ENCODE results near the gene NAA25. TPM values are rescaled to one million over a fixed set of nuclear protein-coding genes. Genes with fewer than 3 reads are reported as not detected.

Gene NAA25
- total RNA-seq, 1 experiment from 2014 or later = 41.0 TPM

DNA sequence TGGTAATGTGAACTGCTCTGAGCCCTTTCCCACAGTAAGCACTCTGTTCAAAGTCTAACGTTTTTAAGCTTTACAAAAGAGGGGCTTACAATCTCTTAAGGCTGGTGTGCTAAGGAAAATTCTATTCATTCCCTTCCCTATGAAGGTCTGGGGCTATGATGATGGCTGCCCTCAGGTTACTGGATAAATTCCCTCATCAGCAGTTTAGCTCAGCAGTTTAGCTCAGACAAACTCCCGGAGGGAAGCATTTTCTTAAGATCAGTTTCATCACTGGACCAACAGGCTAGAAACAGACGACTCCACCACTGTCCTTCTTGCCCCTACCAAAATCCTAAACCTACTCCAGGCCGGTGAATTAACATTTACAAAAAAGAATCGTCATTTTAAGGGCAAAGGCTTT lies 76.3 kb downstream of the NAA25 start:
- H3K9me3 ChIP-seq = no peaks in the 10 kb centered on the region
- TF ChIP-seq, protein P1, sequence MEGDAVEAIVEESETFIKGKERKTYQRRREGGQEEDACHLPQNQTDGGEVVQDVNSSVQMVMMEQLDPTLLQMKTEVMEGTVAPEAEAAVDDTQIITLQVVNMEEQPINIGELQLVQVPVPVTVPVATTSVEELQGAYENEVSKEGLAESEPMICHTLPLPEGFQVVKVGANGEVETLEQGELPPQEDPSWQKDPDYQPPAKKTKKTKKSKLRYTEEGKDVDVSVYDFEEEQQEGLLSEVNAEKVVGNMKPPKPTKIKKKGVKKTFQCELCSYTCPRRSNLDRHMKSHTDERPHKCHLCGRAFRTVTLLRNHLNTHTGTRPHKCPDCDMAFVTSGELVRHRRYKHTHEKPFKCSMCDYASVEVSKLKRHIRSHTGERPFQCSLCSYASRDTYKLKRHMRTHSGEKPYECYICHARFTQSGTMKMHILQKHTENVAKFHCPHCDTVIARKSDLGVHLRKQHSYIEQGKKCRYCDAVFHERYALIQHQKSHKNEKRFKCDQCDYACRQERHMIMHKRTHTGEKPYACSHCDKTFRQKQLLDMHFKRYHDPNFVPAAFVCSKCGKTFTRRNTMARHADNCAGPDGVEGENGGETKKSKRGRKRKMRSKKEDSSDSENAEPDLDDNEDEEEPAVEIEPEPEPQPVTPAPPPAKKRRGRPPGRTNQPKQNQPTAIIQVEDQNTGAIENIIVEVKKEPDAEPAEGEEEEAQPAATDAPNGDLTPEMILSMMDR (IDR thresholded peaks at IDR 0.05; ENCODE audit: insufficient read depth in 1 of 2, low read depth in 1 of 2, low read length in 1 of 2, severe bottlenecking in 1 of 2, unreplicated experiment in 1 of 2) = no peak
- no peaks in the 10 kb centered on the region for H3K4me1 ChIP-seq
- H3K36me3 ChIP-seq (ENCODE audit: control insufficient read depth, insufficient read depth, low read length) = peaks cover 1% of the 10 kb centered on the region; the same call in 1 of the 2 replicates
- no TSS peak for BruUV-seq (replicated peaks)
- H3K4me1 Mint-ChIP-seq (ENCODE audit: low read depth, unreplicated experiment) = no peaks in the 10 kb centered on the region
- intact Hi-C loops (cut with micrococcal nuclease; ENCODE audit: unreplicated experiment) = no loop called here
- no peak overlapping the region for H3K4me3 ChIP-seq (ENCODE audit: low read depth, low read length)
- CTCF ChIA-PET = no interaction called here
- H3K36me3 Mint-ChIP-seq (ENCODE audit: insufficient read depth, unreplicated experiment) = peaks cover 81% of the 10 kb centered on the region
- no peak for DNase-seq
- H3K4me3 Mint-ChIP-seq (ENCODE audit: unreplicated experiment) = no peak overlapping the region
- H3K27me3 ChIP-seq (replicated peaks; ENCODE audit: control insufficient read depth, insufficient read depth, low read length) = no peaks in the 10 kb centered on the region
- no peak overlapping the region for H3K27ac Mint-ChIP-seq (ENCODE audit: unreplicated experiment)
- H3K9me3 Mint-ChIP-seq (ENCODE audit: unreplicated experiment) = no peaks in the 10 kb centered on the region
- H3K27me3 Mint-ChIP-seq (ENCODE audit: insufficient read depth, unreplicated experiment) = no peaks in the 10 kb centered on the region
- POLR2A ChIA-PET = no interaction called here

DNA sequence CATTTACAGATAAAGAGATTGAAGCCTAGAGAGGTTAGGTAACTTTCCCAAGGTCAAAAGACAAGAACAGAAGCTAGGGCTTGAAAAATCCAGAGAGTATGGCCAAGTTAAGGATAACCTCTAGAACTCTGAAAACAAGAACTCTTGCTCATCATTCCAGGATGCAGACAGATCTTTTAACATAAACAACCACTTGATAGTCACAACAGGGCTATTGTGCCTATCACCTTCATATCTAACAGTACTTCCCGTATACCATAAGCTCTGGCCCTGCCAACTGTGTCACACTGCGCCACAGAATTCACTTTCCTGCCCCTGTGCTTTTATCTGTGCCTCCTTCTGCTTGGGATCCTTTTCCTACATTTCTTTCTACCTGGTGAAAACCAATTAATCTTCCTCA lies 77.1 kb downstream of the NAA25 start:
- POLR2A ChIA-PET = no interaction called here
- H3K4me1 ChIP-seq = no peaks in the 10 kb centered on the region
- Mint-ChIP-seq H3K36me3 (ENCODE audit: insufficient read depth, unreplicated experiment) (peaks cover 78% of the 10 kb centered on the region), H3K4me3 (ENCODE audit: unreplicated experiment) (no peak overlapping the region), H3K27me3 (ENCODE audit: insufficient read depth, unreplicated experiment) (no peaks in the 10 kb centered on the region), H3K27ac (ENCODE audit: unreplicated experiment) (no peak overlapping the region), H3K9me3 (ENCODE audit: unreplicated experiment) (no peaks in the 10 kb centered on the region), H3K4me1 (ENCODE audit: low read depth, unreplicated experiment) (no peaks in the 10 kb centered on the region)
- H3K9me3 ChIP-seq = no peaks in the 10 kb centered on the region
- H3K4me3 ChIP-seq (ENCODE audit: low read depth, low read length) = no peak overlapping the region
- CTCF ChIA-PET = no interaction called here
- BruUV-seq (replicated peaks) = no TSS peak
- TF ChIP-seq, protein P1 (IDR thresholded peaks at IDR 0.05; ENCODE audit: insufficient read depth in 1 of 2, low read depth in 1 of 2, low read length in 1 of 2, severe bottlenecking in 1 of 2, unreplicated experiment in 1 of 2) = no peak
- no peaks in the 10 kb centered on the region for H3K27me3 ChIP-seq (replicated peaks; ENCODE audit: control insufficient read depth, insufficient read depth, low read length)
- peaks cover 1% of the 10 kb centered on the region; the same call in 1 of the 2 replicates for H3K36me3 ChIP-seq (ENCODE audit: control insufficient read depth, insufficient read depth, low read length)
- DNase-seq = no peak
- intact Hi-C loops (cut with micrococcal nuclease; ENCODE audit: unreplicated experiment) = no loop called here

DNA sequence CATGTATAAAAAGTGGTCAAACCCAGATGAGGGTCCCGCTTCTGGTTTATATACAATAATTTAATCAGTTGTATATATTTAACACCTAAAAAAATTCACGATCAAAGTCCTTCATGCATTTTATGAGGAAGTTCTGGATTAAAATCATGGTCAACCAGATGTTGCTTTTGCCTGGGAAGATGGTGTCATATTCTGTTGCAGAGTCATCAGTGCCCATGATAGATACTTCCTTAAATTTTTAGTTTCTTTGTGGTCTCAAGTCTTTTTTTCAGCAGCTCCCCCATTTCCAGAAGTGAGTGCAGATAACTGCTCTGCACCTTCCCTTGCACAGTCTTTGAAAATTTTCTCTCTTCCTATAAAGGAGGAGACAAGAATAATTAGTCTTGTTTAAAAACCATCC lies 79.3 kb downstream of the NAA25 start:
- Mint-ChIP-seq H3K36me3 (ENCODE audit: insufficient read depth, unreplicated experiment) (peaks cover 74% of the 10 kb centered on the region), H3K27me3 (ENCODE audit: insufficient read depth, unreplicated experiment) (no peaks in the 10 kb centered on the region), H3K27ac (ENCODE audit: unreplicated experiment) (no peak overlapping the region), H3K9me3 (ENCODE audit: unreplicated experiment) (no peaks in the 10 kb centered on the region), H3K4me1 (ENCODE audit: low read depth, unreplicated experiment) (no peaks in the 10 kb centered on the region), H3K4me3 (ENCODE audit: unreplicated experiment) (no peak overlapping the region)
- CTCF ChIA-PET = no interaction called here
- Histone ChIP-seq H3K36me3 (ENCODE audit: control insufficient read depth, insufficient read depth, low read length) (peaks cover 1% of the 10 kb centered on the region), H3K4me1 (no peaks in the 10 kb centered on the region), H3K4me3 (ENCODE audit: low read depth, low read length) (no peak overlapping the region), H3K9me3 (no peaks in the 10 kb centered on the region), H3K27me3 (replicated peaks; ENCODE audit: control insufficient read depth, insufficient read depth, low read length) (no peaks in the 10 kb centered on the region)
- no peak for DNase-seq
- intact Hi-C loops (cut with micrococcal nuclease; ENCODE audit: unreplicated experiment) = no loop called here
- BruUV-seq (replicated peaks) = no TSS peak
- TF ChIP-seq, protein P1 (IDR thresholded peaks at IDR 0.05; ENCODE audit: insufficient read depth in 1 of 2, low read depth in 1 of 2, low read length in 1 of 2, severe bottlenecking in 1 of 2, unreplicated experiment in 1 of 2) = no peak
- POLR2A ChIA-PET = interaction anchor here (0.9 kb wide), 1 partner anchor 16 kb away, joined by 3 read pairs; the partner anchor contains the start of genes ERP29 and TMEM116
